Measurements from ENCODE around the gene IFI44L. TPM values are rescaled to one million over a fixed set of nuclear protein-coding genes. Genes with fewer than 3 reads are reported as not detected.

IFI44L gene
- polyA plus RNA-seq, 1 donor: 7.6 TPM

GRCh38 chr1:78687914-78688313 is 67.7 kb downstream of the IFI44L start:
- no peak for DNase-seq

DNA sequence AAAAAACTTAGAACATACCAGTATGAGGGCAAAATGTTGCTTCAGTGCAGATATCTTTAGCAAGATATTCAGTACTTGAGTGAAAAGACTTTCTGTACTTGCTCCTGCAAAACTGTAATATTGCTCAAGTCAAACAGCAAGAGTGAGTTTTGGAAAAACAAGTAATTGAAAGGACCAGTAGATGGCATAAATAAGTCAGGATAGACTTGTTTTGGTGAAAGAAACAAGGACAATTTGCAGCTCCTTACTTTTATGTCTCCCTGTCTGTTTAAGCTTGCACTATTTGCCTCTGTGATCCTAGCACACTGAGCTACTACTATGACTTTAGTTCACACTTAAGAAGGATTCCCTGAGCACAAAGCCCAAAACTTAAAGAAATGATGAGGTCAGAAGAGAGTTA is 68.4 kb downstream of the IFI44L start:
- DNase-seq: no peak

GRCh38 chr1:78690516-78690915 is 70.3 kb downstream of the IFI44L start:
- no peak for DNase-seq

GRCh38 chr1:78691995-78692747 is 71.9 kb downstream of the IFI44L start:
- DNase-seq: no peak

Other genes starting within 250 kb of the IFI44L start
- gene PTGFR, start 129.5 kb upstream of the IFI44L start, polyA plus RNA-seq (ENCODE audit: insufficient read length): 0.25 TPM
- gene IFI44, start 29.4 kb downstream of the IFI44L start, polyA plus RNA-seq (ENCODE audit: insufficient read length): 21.8 TPM

Data from left kidney (tissue), 2 donors.